ENCODE data around the gene CPAMD8. TPM values are rescaled to one million over a fixed set of nuclear protein-coding genes. Genes with fewer than 3 reads are reported as not detected.

The CPAMD8 gene
- total and polyA plus RNA-seq, 2 of the 8 experiments (the other 6 are each of a cell fraction or from before 2014, with no cell fraction given): 6.1 to 9.2 TPM

DNA sequence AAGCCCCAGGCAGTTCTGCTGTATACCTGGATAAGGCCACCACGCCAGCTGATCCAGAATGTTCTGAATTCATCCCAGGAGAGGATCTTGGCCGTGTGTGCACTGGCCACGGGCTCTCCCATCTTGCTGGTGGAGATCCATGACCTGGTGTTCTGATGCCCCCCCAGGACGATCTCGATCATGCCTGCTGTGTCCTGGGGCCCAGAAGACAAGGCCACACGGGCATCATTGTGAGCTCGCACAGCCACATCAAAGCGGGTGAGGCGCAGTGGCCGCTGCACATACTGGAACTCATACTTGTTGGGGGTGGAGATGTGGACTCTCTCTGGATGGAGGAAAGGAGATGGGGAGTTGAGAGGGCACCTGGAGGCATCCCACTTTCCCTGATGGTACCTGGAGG is 97.7 kb downstream of the CPAMD8 start:
- H2BK12ac ChIP-seq (ENCODE audit: low read depth, low read length): no peak overlapping the region
- H3K4me3 ChIP-seq (ENCODE audit: extremely low read depth in 1 of 4, insufficient read depth in 2 of 4, low read depth in 3 of 4, low read length in 4 of 4): no peak overlapping the region
- H3K4me1 ChIP-seq (replicated peaks in 1 of 4; ENCODE audit: control insufficient read depth in 3 of 4, insufficient read depth in 4 of 4, low read length in 3 of 4): no peaks in the 10 kb centered on the region
- H3K36me3 ChIP-seq (ENCODE audit: control insufficient read depth in 2 of 4, insufficient read depth in 4 of 4, low read length in 3 of 4): no peaks in the 10 kb centered on the region
- no peak overlapping the region for H2BK5ac ChIP-seq (ENCODE audit: low read depth, low read length)
- H3K27ac ChIP-seq (ENCODE audit: low read depth, low read length): no peak overlapping the region
- no peaks in the 10 kb centered on the region for H3K79me1 ChIP-seq (ENCODE audit: low read depth, low read length)
- no peak overlapping the region for H3K14ac ChIP-seq (ENCODE audit: insufficient read length)
- no peak overlapping the region for H3K18ac ChIP-seq (ENCODE audit: extremely low read depth, low read length)
- no peak overlapping the region for H2BK120ac ChIP-seq (replicated peaks; ENCODE audit: low read depth, low read length)
- H4K91ac ChIP-seq (replicated peaks; ENCODE audit: insufficient read length, low read length): no peak overlapping the region
- H3K9me3 ChIP-seq (ENCODE audit: insufficient read depth in 2 of 2, low read depth in 1 of 2, low read length in 1 of 2): peaks cover 8 to 9% of the 10 kb centered on the region in 2 experiments; a peak in 2 of 4 replicates
- no peak overlapping the region for H2BK15ac ChIP-seq (ENCODE audit: low read length)
- ChIA-PET POLR2A (ENCODE audit: partially characterized antibody) (no interaction called here), CTCF (ENCODE audit: partially characterized antibody) (no interaction called here)
- no peak overlapping the region for H2BK20ac ChIP-seq (ENCODE audit: low read length)
- H3K4ac ChIP-seq (replicated peaks; ENCODE audit: insufficient read length, low read depth, low read length): no peak overlapping the region
- H3K79me2 ChIP-seq (ENCODE audit: control insufficient read depth in 1 of 2, insufficient read depth in 2 of 2, low read length in 2 of 2): no peaks in the 10 kb centered on the region
- FAIRE-seq (no peak), DNase-seq (ENCODE audit: low read depth in 1 of 2, low spot score in 2 of 2) (no peak)
- no peaks in the 10 kb centered on the region for H3K27me3 ChIP-seq (replicated peaks in 1 of 4; ENCODE audit: control insufficient read depth in 3 of 4, extremely low read depth in 1 of 4, insufficient read depth in 3 of 4, low read length in 3 of 4)
- H4K20me1 ChIP-seq (replicated peaks in 1 of 2; ENCODE audit: control insufficient read depth in 1 of 2, insufficient read depth in 2 of 2, low read length in 2 of 2): no peaks in the 10 kb centered on the region
- H3K9ac ChIP-seq (replicated peaks in 1 of 4; ENCODE audit: extremely low read depth in 1 of 4, low read depth in 3 of 4, low read length in 3 of 4): no peak overlapping the region
- H3K56ac ChIP-seq (replicated peaks; ENCODE audit: insufficient read length, low read depth, low read length): no peak overlapping the region
- H2AFZ ChIP-seq (ENCODE audit: low read length): no peak overlapping the region
- H2AK5ac ChIP-seq (ENCODE audit: low read depth, low read length): no peak overlapping the region
- no peak overlapping the region for H4K8ac ChIP-seq (ENCODE audit: extremely low read depth, insufficient read depth, low read length)
- H4K5ac ChIP-seq (ENCODE audit: insufficient read length, low read depth, low read length): no peak overlapping the region
- 89% methylated on average over 10 of the region's 10 CpGs; no CpG with 5 or more reads in 1 of the 2 experiments for WGBS, 2 experiments (ENCODE audit: extremely low coverage in 1 of 2, insufficient coverage in 1 of 2, insufficient read length in 1 of 2, insufficient replicate concordance in 2 of 2, low coverage in 1 of 2, low lambda C conversion rate in 2 of 2, missing lambda C conversion rate in 1 of 2)
- H3K4me2 ChIP-seq (ENCODE audit: insufficient read depth in 1 of 2, low read depth in 2 of 2, low read length in 2 of 2): no peak overlapping the region
- no peaks in the 10 kb centered on the region for H3K23me2 ChIP-seq (ENCODE audit: low read depth, low read length)
- no peak overlapping the region for H3K23ac ChIP-seq (ENCODE audit: insufficient read length)
- no peak for TF ChIP-seq SIRT6 (IDR thresholded peaks at IDR 0.05; ENCODE audit: low read length)
- no peak for TF ChIP-seq BRCA1 (IDR thresholded peaks at IDR 0.05; ENCODE audit: low read depth, low read length)
- TF ChIP-seq, protein P1, sequence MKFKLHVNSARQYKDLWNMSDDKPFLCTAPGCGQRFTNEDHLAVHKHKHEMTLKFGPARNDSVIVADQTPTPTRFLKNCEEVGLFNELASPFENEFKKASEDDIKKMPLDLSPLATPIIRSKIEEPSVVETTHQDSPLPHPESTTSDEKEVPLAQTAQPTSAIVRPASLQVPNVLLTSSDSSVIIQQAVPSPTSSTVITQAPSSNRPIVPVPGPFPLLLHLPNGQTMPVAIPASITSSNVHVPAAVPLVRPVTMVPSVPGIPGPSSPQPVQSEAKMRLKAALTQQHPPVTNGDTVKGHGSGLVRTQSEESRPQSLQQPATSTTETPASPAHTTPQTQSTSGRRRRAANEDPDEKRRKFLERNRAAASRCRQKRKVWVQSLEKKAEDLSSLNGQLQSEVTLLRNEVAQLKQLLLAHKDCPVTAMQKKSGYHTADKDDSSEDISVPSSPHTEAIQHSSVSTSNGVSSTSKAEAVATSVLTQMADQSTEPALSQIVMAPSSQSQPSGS (IDR thresholded peaks at IDR 0.05; ENCODE audit: low read length): no peak
- TF ChIP-seq POLR2AphosphoS5 (IDR thresholded peaks at IDR 0.05; ENCODE audit: low read depth, low read length): no peak
- TF ChIP-seq POLR2A (IDR thresholded peaks at IDR 0.05; ENCODE audit: control extremely low read depth in 1 of 2, low read depth in 2 of 2, low read length in 2 of 2): no peak
- TF ChIP-seq YY1 (IDR thresholded peaks at IDR 0.05; ENCODE audit: low read depth, low read length): no peak
- no peak for TF ChIP-seq TAF7 (optimal IDR thresholded peaks at IDR 0.05; ENCODE audit: borderline replicate concordance, low read depth, low read length)
- TF ChIP-seq SUZ12 (IDR thresholded peaks at IDR 0.05; ENCODE audit: low read length): no peak
- TF ChIP-seq JUN (IDR thresholded peaks at IDR 0.05; ENCODE audit: low read depth, low read length): no peak
- no peak for TF ChIP-seq MAFK (IDR thresholded peaks at IDR 0.05; ENCODE audit: low read depth, low read length)
- TF ChIP-seq, protein P2, sequence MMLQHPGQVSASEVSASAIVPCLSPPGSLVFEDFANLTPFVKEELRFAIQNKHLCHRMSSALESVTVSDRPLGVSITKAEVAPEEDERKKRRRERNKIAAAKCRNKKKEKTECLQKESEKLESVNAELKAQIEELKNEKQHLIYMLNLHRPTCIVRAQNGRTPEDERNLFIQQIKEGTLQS (IDR thresholded peaks at IDR 0.05; ENCODE audit: insufficient read depth, low read depth, low read length): no peak
- TF ChIP-seq FOSL1 (IDR thresholded peaks at IDR 0.05; ENCODE audit: insufficient read depth, low read depth, low read length): no peak
- TF ChIP-seq PHF8 (conservative IDR thresholded peaks at IDR 0.05; ENCODE audit: low read depth, low read length): no peak
- TF ChIP-seq TEAD4 (IDR thresholded peaks at IDR 0.05; ENCODE audit: low read depth, low read length): no peak

All from H1 (cell line).